Measurements from ENCODE around the gene RABEPK. TPM values are rescaled to one million over a fixed set of nuclear protein-coding genes. Genes with fewer than 3 reads are reported as not detected.

Gene RABEPK
- total and polyA plus RNA-seq, 2 of the 4 experiments (the other 2 are of a cell fraction), result 43.9 to 59.7 TPM

DNA sequence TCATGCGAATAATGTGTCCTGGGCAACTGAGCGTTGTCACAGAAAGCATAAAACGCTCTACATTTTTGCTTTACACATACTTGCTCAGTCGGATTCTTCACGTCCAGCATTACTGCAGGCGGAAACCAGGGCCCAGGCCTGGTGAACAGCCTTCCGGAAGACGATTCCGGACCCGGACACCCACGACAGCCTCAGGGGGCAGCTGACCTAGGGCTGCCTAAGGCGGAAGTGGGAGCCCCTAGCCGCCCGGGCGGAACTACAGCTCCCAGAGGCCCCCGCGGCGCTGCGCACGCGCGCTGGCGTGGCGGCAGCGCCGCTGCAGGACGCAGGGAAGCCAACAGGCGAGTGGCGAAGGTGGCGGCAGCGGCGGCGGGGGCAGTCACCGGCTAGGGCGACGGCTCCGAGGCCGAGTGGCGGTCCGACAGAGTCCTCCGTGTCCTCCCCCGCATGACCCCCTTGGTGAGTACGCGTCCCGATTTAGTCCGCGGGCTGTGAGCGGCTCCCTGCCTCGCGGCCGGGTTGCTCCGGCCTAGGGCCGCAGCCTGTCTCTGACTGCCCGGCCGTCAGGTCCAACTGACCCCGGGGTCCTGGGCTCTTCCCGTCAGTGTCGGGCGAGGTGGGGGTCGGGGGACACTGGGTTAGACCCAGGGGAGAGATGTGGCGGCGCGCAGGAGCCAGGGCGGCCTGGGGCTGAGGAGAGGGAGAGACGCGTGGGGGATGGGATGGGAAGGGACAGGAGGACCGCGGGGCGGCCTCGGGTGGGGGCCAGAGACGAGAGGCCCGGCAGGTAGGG is 61.4 kb downstream of the RABEPK start, which contains the start of gene GAPVD1:
GAPVD1 (plus strand) TSS at position 326 of the 793 bp plus-strand sequence. CDS start 37,096 bp downstream, outside the sequence.
- POLR2A ChIA-PET (ENCODE audit: unreplicated experiment), result interaction anchor here (0.6 kb wide), 1 partner anchor 49 kb away, joined by 10 read pairs; no protein-coding TSS in a partner anchor
- peak within 1 kb of the TSS; percentile 82 for H3K27ac ChIP-seq (ENCODE audit: insufficient read depth, low read length)

More for the DNA sequence above, 61.4 kb downstream of the RABEPK start, which contains the start of gene GAPVD1:
- Histone ChIP-seq H3K56ac (ENCODE audit: extremely low read depth, insufficient read depth, low read length) (peak within 1 kb of the TSS; percentile 56; the same call in 1 of the 2 replicates), H2AFZ (replicated peaks; ENCODE audit: low read length, poor library complexity) (peak within 1 kb of the TSS; percentile 94), H3K4me2 (ENCODE audit: low read depth, low read length) (peak within 1 kb of the TSS; percentile 92), H3K79me1 (ENCODE audit: low read depth in 1 of 2, low read length in 2 of 2) (peaks cover 0 to 25% of the 10 kb centered on the region in 2 experiments; a peak in 2 of 4 replicates), H2BK20ac (ENCODE audit: low read depth, low read length) (peak within 1 kb of the TSS; percentile 73; the same call in 1 of the 2 replicates), H2AK5ac (ENCODE audit: low read depth, low read length) (peak within 1 kb of the TSS; percentile 57), H3K9ac (ENCODE audit: low read depth, low read length) (peak within 1 kb of the TSS; percentile 85), H3K27me3 (ENCODE audit: control insufficient read depth, insufficient read depth, low read length) (no peaks in the 10 kb centered on the region), H3K18ac (ENCODE audit: low read depth, low read length) (peak within 1 kb of the TSS; percentile 66), H3K36me3 (ENCODE audit: control insufficient read depth, insufficient read depth, low read length) (peaks cover 6% of the 10 kb centered on the region; the same call in 1 of the 2 replicates), H2BK15ac (ENCODE audit: low read depth, low read length) (peak within 1 kb of the TSS; percentile 17; the same call in 1 of the 3 replicates), H4K8ac (ENCODE audit: low read depth in 2 of 2, low read length in 2 of 2) (peak within 1 kb of the TSS; percentile 80 to 99), H3K4me3 (ENCODE audit: insufficient read depth, low read depth, low read length) (peak within 1 kb of the TSS; percentile 68), H3K9me3 (ENCODE audit: control insufficient read depth, insufficient read depth, low read length) (no peaks in the 10 kb centered on the region), H3K4ac (ENCODE audit: low read depth, low read length) (peak within 1 kb of the TSS; percentile 93), H2BK5ac (ENCODE audit: low read depth, low read length, poor library complexity, severe bottlenecking) (peak within 1 kb of the TSS; percentile 64), H3K14ac (replicated peaks; ENCODE audit: low read depth, low read length) (peak within 1 kb of the TSS; percentile 98), H4K20me1 (ENCODE audit: insufficient read depth, low read length) (peaks cover 23% of the 10 kb centered on the region), H2AK9ac (replicated peaks; ENCODE audit: low read depth, low read length, poor library complexity) (peak within 1 kb of the TSS; percentile 84), H2BK120ac (ENCODE audit: low read depth, low read length) (peak within 1 kb of the TSS; percentile 84), H4K5ac (ENCODE audit: low read depth, low read length) (peak within 1 kb of the TSS; percentile 98), H3K4me1 (ENCODE audit: control insufficient read depth, insufficient read depth, low read length) (0 out of 2 replicates have a peak, but pooled peaks cover 2% of the 10 kb centered on the region), H4K91ac (ENCODE audit: insufficient read depth, low read depth, low read length) (peak within 1 kb of the TSS; percentile 50), H3K23ac (ENCODE audit: low read depth, low read length) (peak within 1 kb of the TSS; percentile 89), H3K9me1 (ENCODE audit: insufficient read depth, low read length) (peaks cover 3% of the 10 kb centered on the region; the same call in 1 of the 2 replicates)
- ATAC-seq (ENCODE audit: low read depth), result peak; percentile 99
- BruUV-seq (replicated peaks), result no TSS peak
- in situ Hi-C loops (cut with MboI; ENCODE audit: low sequenced_read_pairs) (no loop called here), dilution Hi-C loops (cut with HindIII; ENCODE audit: low sequenced_read_pairs, unreplicated experiment) (no loop called here), intact Hi-C loops (cut with micrococcal nuclease) (loop anchor here (5.0 kb wide), 1 partner anchor 81 kb away; no protein-coding TSS in a partner anchor)
- 1% methylated on average over 38 of the region's 72 CpGs; no CpG with 5 or more reads in 1 of the 2 experiments for WGBS, 2 experiments (ENCODE audit: extremely low coverage in 2 of 2, insufficient read length in 1 of 2)
- TF ChIP-seq CHD1 (IDR thresholded peaks at IDR 0.05; ENCODE audit: low read depth, low read length) (no peak), USF2 (IDR thresholded peaks at IDR 0.05; ENCODE audit: low read depth, low read length) (peak; percentile 36; the same call in 1 of the 2 replicates), FOS (IDR thresholded peaks at IDR 0.05; ENCODE audit: low read depth, low read length) (no peak), POLR2A (IDR thresholded peaks at IDR 0.05; ENCODE audit: low read depth, low read length) (0 out of 2 replicates have a peak, but pooled peaks have one; percentile 37), NFE2L2 (IDR thresholded peaks at IDR 0.05; ENCODE audit: low read depth, low read length) (no peak), RAD21 (IDR thresholded peaks at IDR 0.05; ENCODE audit: low read length) (no peak), MAZ (IDR thresholded peaks at IDR 0.05; ENCODE audit: borderline replicate concordance, low read depth, low read length) (0 out of 2 replicates have a peak, but pooled peaks have one; percentile 7), CEBPB (IDR thresholded peaks at IDR 0.05; ENCODE audit: low read depth, low read length) (no peak)
- TF ChIP-seq, protein P1, sequence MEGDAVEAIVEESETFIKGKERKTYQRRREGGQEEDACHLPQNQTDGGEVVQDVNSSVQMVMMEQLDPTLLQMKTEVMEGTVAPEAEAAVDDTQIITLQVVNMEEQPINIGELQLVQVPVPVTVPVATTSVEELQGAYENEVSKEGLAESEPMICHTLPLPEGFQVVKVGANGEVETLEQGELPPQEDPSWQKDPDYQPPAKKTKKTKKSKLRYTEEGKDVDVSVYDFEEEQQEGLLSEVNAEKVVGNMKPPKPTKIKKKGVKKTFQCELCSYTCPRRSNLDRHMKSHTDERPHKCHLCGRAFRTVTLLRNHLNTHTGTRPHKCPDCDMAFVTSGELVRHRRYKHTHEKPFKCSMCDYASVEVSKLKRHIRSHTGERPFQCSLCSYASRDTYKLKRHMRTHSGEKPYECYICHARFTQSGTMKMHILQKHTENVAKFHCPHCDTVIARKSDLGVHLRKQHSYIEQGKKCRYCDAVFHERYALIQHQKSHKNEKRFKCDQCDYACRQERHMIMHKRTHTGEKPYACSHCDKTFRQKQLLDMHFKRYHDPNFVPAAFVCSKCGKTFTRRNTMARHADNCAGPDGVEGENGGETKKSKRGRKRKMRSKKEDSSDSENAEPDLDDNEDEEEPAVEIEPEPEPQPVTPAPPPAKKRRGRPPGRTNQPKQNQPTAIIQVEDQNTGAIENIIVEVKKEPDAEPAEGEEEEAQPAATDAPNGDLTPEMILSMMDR (conservative IDR thresholded peaks at IDR 0.05; ENCODE audit: low read depth, low read length), result peak; percentile 51
- DNase-seq, result peak; percentile 72
- CTCF ChIA-PET, result interaction anchor here (0.7 kb wide), 1 partner anchor 19 kb away, joined by 3 read pairs; no protein-coding TSS in a partner anchor
